Upper lobe of left lung (tissue), 4 donors: Measurements from ENCODE around the gene MAGEF1.

Experiments
- POLR2A ChIP-seq, 4 donors: fragments of 450-650 bp; IDR thresholded peaks; one replicate each; pipeline ENCODE4 v1.5.1; 2016 to 2017; ENCODE audit warnings: antibody characterized with exemption in 4 of 4, mild to moderate bottlenecking in 2 of 4
- POLR2AphosphoS5 ChIP-seq, 2 donors: sonication (generic); formaldehyde crosslinking; IDR thresholded peaks; one replicate each; pipeline ENCODE4 v1.5.1; 2017; ENCODE audit warnings: antibody characterized with exemption in 2 of 2

GRCh38 chr3:184663356-184663755 is 48.5 kb downstream of the MAGEF1 start:
- TF ChIP-seq POLR2A (IDR thresholded peaks at IDR 0.05): no peak
- no peak for TF ChIP-seq POLR2AphosphoS5 (IDR thresholded peaks at IDR 0.05)
